8988T (cell line): Measurements from ENCODE around the gene ZFP90.
A peak's percentile ranks its signal among the peaks of the same experiment; 100 is the strongest.
"Not testable (repeated sequence)": the region's sequence is repeated elsewhere in the genome, so short reads cannot be mapped to it uniquely, and the experiment has no call there.

Experiments
- DNase-seq: peaks from one replicate; pipeline ENCODE4 v3.0.0; 2011

Gene ZFP90

GRCh38 chr16:68538880-68539701 is at the start of gene ZFP90:
Gene ZFP90 (plus strand): TSS chr16:68539291. CDS start chr16:68539793, 502 bp downstream.
- peak; percentile 98 for DNase-seq

GRCh38 chr16:68490358-68490757 is 48.7 kb upstream of the ZFP90 start:
- DNase-seq, result no peak

- peak; percentile 95 for DNase-seq
Observed at GRCh38 chr16:68490829-68491575, 48.1 kb upstream of the ZFP90 start.

DNA sequence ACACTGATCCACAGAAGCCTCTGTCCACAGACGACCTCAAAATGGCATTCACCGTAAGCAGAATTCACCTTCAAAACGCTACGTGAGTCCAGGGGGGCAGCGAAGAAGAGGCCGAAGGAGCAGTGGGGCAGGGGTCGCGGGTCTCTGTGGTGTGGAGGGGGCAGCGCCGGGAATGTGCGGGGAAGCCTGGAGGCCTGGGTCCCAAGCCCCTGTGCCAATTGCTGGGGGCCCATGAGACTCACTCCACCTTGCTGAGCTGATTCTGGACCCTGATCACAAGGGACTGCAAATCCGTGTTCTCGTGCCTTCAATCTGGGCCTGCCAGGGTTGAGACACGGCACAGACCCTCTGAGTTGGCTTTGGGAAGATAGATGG is 47.5 kb upstream of the ZFP90 start:
- DNase-seq, result no peak

GRCh38 chr16:68492151-68492542 is 46.9 kb upstream of the ZFP90 start:
- no peak for DNase-seq

DNA sequence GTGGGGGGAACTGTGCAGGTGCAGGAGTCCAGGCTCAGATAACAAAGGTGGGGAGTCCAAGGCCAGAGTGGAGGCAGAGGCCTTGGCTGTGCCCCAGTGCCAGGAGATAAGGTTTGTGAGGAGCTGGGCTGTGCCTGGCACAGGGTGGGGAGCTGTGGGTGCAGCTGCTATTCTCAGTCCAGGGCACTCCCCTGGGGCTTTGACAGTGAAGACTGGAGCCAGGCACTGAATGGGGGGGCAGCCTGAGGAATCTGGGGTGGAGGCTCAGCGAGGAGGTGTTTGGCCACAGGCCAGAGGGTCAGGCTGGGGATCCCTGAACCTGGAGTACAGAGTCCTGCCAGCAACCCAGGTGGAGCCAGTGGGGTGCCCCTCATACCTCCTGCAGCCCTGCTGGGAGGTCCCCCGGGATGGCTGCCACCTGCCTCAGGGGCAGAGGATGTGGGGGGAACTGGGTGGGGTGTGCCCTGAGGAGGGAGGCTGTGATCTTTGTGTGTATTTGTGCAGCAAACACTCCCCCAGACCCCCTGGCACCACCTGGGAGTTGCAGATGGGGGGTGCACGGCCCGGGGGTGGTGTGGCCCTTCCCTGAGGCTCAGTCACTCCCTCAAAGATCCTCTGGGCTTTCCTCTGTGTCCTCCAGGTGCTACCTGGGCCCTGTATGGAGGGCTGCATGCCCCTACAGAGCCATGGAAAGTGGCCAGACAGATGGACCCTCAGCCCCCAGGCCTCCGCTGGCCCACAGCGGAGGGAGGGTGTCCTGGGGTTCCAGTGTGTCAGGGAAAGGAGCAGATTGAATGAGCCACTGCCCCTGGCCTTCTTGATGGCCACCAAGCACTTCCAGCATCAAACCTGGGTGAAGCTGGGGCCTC is 46.3 kb upstream of the ZFP90 start:
- DNase-seq, result no peak

DNA sequence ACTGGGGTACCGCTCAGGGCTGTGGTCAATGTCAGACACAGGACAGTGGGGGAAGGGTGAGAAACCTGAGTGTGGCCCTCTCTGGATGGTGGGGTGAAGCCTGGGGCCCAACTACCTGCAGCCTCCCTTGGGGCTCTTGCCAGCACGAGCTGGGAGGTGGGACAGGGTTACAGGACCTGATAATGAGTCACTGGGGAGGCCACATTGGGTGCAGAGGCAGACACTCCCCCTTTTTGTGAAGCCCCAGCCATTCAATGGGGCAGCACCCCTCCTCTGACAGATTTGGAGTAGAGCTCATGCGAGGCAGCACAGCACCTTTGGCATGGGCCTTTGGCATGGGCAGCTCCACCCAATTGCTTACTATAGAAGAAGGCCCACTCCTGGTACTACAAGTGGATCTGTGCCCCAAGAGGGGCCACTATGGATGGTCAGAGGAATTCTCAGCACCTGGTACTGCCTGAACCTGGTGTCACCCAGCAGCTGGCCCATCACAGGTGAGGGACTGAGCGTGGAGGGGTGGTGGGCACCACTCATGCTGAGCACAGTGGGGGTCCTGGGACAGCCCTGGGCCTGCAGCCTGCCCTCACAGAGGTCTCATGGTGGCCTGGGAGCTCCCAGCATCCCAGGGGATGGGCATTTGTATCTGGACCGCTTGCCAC is 45.5 kb upstream of the ZFP90 start:
- no peak for DNase-seq

- not testable (repeated sequence) for DNase-seq
Observed at GRCh38 chr16:68494261-68494660, 44.8 kb upstream of the ZFP90 start.

- no peak for DNase-seq
Observed at GRCh38 chr16:68496689-68497088, 42.4 kb upstream of the ZFP90 start.

DNA sequence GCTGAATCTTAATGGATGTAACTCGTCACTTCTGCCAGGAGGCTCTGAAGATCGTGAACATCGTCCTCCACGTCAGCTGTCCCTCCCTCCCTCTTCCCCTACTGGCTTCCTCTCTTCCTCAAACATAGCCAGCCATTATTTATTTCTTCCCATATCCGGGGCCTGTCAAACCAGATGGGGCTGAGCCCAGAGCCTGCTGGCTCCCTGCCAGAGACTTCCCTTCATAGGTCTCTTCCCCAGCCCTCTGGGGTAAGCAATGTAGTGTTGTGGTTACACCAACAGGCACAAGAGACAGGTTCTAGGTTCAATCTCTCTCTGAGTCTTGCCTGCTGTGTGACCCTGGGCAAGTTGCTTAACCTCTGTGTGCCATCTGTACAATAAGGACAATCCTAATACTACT is 40.1 kb upstream of the ZFP90 start:
- no peak for DNase-seq

DNA sequence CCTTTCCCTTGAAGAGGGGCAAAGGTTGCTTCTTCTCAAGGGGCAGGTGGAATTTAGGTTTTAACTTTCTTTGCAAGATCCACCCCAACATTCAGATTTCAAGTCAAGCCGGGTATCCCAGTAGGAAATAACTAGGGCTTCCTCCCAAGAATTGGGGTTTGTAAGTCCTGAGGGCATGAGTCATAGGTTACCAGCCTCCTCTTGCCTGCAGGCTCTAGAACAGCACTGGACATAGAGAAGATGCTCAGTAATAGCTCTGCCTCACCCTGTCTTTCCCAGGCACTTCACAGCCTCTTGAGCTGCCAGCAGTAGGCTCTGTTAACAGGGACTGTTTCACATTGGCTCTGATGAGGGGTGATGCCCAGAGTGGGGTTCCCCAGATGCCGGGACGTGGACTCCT is 35.8 kb upstream of the ZFP90 start:
- DNase-seq, result no peak

DNA sequence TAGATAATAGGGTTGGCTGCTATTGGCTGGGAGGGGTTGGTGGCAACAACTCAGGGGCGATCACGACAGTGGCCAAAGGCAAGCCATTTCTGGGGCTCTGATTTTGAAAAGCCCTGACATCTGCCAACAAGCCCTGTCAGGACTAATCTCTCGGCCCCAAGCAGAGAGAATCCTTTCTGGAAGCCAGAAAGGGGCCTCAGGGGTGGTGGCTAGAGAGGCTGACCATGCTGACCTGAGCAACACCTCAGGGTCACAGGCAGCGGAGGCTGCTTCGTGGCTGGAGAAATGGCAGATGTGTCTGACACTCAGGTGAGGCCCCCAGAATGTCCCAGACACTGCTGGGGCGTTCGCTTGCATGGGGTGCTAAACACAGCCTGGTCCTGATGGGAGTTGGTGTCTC is 35.0 kb upstream of the ZFP90 start:
- DNase-seq, result no peak

DNA sequence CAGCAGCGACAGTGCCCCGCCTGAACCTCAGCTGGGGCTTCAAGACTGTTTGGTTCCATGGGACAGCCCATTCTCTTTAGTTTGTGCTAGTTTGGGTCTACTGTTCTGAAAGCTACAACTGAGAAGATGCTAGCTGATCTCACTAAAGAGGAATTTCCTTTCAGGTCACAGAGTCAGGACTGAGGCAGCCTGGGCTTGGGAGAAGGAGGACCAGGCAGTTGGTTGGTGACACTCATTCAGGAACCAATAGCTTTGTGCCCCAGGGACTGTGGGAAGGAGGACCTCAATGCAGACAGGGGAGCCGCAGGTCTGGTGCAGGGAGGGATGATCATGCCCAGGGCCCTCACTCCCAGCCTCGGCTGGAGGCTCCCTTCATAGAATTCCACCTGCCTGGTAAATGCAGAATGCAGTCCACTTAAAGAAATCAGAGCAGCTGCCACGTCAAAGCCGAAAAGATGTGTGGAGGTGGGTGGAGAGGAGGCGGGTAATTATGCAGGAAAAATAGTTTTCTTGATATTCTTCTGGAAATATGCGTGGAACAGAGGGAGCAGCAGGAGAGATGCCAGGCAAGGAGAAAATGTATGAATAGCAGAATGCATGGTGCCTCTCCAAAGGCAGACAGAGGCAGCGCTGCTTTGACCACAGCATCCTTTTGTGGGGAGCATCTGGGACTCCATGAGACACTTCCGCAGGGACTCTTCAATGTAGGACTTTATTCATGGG is 32.6 kb upstream of the ZFP90 start:
- DNase-seq, result no peak

- no peak for DNase-seq
Observed at GRCh38 chr16:68508013-68508412, 31.1 kb upstream of the ZFP90 start.

DNA sequence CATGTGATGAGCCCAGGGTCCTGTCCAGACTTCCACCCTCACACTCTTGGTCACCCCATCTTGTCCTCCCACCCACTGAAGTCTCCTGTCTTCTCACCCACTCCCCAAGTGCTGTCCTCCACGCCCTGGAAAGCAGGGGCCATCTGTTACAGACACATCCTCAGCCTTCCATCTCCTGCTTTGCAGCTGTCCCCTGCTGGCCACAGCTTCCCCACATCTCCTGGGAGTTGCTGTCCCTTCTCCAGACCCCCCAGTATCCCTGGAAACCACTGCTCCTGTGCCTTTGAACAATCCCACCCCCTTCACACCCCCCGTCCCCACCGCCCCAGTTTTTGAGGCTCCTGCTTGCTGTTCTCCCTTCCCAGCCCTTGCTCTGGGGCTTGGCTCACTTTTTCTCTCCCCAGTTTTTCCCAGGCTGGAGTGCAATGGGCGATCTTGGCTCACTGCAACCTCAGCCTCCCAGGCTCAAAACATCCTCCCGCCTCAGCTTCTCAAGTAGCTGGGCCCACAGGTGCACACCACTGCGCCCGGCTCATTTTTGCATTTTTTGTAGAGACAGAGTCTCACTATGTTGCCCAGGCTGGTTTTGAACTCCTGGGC is 30.4 kb upstream of the ZFP90 start:
- DNase-seq, result no peak

- no peak for DNase-seq
Observed at GRCh38 chr16:68509381-68509780, 29.7 kb upstream of the ZFP90 start.

GRCh38 chr16:68510775-68511174 is 28.3 kb upstream of the ZFP90 start:
- no peak for DNase-seq

DNA sequence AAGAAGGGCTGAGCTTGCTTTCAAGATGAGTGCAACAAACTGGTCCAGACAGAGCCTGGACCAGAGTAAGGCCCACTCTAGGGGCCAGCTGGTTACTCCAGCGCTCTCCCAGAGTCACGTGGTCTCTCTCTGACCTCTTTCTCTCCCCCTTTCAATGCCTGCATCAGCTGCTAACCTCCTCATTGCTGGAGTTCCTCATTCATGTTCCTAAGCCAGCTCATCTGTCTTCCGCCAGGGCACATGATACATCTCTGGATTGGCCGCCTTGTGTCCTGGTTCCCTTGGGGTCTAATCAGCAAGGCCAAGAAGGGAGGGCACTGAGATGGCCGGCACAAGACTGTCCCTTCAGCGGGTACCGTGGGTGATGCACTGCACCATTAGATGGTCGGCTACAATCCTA is 26.9 kb upstream of the ZFP90 start:
- DNase-seq, result no peak

GRCh38 chr16:68512742-68513141 is 26.3 kb upstream of the ZFP90 start:
- no peak for DNase-seq

- no peak for DNase-seq
Observed at GRCh38 chr16:68514511-68514910, 24.6 kb upstream of the ZFP90 start.

GRCh38 chr16:68517606-68518166 is 21.4 kb upstream of the ZFP90 start:
- DNase-seq, result no peak
